Measurements from ENCODE around the gene NPLOC4.

GRCh38 chr17:81511804-81512561, 124.9 kb downstream of the NPLOC4 start:
- TF ChIP-seq CTCF (IDR thresholded peaks at IDR 0.05) (no peak), POLR2A (IDR thresholded peaks at IDR 0.05) (no peak)

All from thyroid gland (tissue), 4 donors.